Activated B cell treated with CpG ODN at 0.5 μM for 24 hours (primary cell): ENCODE results near the gene GSG1L. TPM values are rescaled to one million over a fixed set of nuclear protein-coding genes. Genes with fewer than 3 reads are reported as not detected.
"Not testable (repeated sequence)": the region's sequence is repeated elsewhere in the genome, so short reads cannot be mapped to it uniquely, and the experiment has no call there.

Source experiments
- ATAC-seq: fragments of 200-7000 bp; cut with Tn5 transposase; one replicate; pipeline ENCODE4 v1.10.0; 2021; ENCODE audit warnings: low read depth, mild to moderate bottlenecking, moderate library complexity
- CTCF ChIA-PET: fragments of 350-600 bp; sonication (Branson Sonifier 250); formaldehyde crosslinking; loops from one replicate; lab custom pipeline; 2021; ENCODE audit warnings: antibody characterized with exemption; lab: Charles Lee
- POLR2A ChIA-PET: fragments of 350-600 bp; sonication (Branson Sonifier 250); formaldehyde crosslinking; loops from one replicate; lab custom pipeline; 2021; ENCODE audit warnings: antibody characterized with exemption; lab: Charles Lee
- DNase-seq: peaks from one replicate; pipeline ENCODE4 v3.0.0; 2022
- H3K27ac Mint-ChIP-seq: one replicate; pipeline ENCODE4 v1.8.0; 2020; ENCODE audit warnings: mixed read lengths
- H3K27me3 Mint-ChIP-seq: one replicate; pipeline ENCODE4 v1.8.0; 2021; ENCODE audit warnings: mixed read lengths
- H3K36me3 Mint-ChIP-seq: one replicate; pipeline ENCODE4 v1.8.0; 2021; ENCODE audit warnings: low read depth, mixed read lengths
- H3K4me1 Mint-ChIP-seq: one replicate; pipeline ENCODE4 v1.8.0; 2021; ENCODE audit warnings: mixed read lengths
- H3K4me3 Mint-ChIP-seq: one replicate; pipeline ENCODE4 v1.8.0; 2020; ENCODE audit warnings: mild to moderate bottlenecking, mixed read lengths
- H3K9me3 Mint-ChIP-seq: one replicate; pipeline ENCODE4 v1.8.0; 2020; ENCODE audit warnings: mixed read lengths
- intact Hi-C: fragments of 100-400 bp; cut with micrococcal nuclease; formaldehyde crosslinking; loops from one replicate; pipeline ENCODE4 v1.15.1; 2024
- total RNA-seq: library from RNA; stranded (reverse); gene quantifications from 2 replicates; pipeline ENCODE4 v1.2.3, GENCODE V29; 2022
- TF ChIP-seq, protein P1 (sequence below): fragments of 200-600 bp; IDR thresholded peaks from one replicate; pipeline ENCODE4 v1.8.0; 2022; ENCODE audit warnings: antibody characterized with exemption, mild to moderate bottlenecking

The GSG1L gene
- total RNA-seq, 1 donor from 2014 or later = not detected

DNA sequence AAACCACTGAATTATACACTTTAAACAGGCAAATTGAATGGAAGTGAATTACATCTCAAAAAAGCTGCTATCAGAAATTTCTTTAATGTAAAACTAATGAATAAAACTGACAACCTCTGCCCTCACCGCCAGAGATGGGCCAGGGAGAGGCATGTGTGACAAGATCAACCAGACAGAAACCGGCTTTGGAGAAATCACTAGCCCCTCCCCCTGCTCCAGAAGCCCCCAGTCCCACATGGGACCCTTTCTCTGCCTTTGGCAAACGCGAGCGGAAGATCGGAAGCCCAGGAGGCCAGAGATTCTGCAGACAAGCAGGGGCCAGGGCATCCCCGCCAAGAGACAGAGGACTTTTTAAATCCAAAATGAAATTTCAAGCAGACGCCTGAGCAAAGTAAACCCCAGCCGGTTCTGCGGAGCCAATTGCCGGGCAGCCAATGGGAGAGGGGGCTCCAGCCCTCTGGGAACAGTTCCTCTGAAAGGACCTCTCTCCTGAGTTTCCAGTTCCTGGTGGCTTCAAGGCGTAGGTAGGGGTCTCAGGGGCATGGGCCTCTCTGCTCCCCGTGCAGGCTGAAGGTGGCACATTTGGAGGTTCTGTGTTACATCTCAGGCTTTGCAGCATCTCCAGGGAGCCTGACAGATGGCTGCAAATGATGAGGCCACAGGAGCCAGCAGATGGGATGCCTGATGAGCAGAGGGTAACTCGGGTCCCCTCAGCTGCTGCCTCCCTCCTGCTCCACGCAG is 118.1 kb downstream of the GSG1L start:
- H3K9me3 Mint-ChIP-seq = no peaks in the 10 kb centered on the region
- ChIA-PET POLR2A (no interaction called here), CTCF (no interaction called here)
- peaks cover 5% of the 10 kb centered on the region for H3K27me3 Mint-ChIP-seq
- TF ChIP-seq, protein P1, sequence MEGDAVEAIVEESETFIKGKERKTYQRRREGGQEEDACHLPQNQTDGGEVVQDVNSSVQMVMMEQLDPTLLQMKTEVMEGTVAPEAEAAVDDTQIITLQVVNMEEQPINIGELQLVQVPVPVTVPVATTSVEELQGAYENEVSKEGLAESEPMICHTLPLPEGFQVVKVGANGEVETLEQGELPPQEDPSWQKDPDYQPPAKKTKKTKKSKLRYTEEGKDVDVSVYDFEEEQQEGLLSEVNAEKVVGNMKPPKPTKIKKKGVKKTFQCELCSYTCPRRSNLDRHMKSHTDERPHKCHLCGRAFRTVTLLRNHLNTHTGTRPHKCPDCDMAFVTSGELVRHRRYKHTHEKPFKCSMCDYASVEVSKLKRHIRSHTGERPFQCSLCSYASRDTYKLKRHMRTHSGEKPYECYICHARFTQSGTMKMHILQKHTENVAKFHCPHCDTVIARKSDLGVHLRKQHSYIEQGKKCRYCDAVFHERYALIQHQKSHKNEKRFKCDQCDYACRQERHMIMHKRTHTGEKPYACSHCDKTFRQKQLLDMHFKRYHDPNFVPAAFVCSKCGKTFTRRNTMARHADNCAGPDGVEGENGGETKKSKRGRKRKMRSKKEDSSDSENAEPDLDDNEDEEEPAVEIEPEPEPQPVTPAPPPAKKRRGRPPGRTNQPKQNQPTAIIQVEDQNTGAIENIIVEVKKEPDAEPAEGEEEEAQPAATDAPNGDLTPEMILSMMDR = no peak
- no peak overlapping the region for H3K4me3 Mint-ChIP-seq
- H3K36me3 Mint-ChIP-seq = no peaks in the 10 kb centered on the region
- no peaks in the 10 kb centered on the region for H3K4me1 Mint-ChIP-seq
- intact Hi-C loops = no loop called here
- DNase-seq (no peak), ATAC-seq (no peak)
- H3K27ac Mint-ChIP-seq = no peak overlapping the region

DNA sequence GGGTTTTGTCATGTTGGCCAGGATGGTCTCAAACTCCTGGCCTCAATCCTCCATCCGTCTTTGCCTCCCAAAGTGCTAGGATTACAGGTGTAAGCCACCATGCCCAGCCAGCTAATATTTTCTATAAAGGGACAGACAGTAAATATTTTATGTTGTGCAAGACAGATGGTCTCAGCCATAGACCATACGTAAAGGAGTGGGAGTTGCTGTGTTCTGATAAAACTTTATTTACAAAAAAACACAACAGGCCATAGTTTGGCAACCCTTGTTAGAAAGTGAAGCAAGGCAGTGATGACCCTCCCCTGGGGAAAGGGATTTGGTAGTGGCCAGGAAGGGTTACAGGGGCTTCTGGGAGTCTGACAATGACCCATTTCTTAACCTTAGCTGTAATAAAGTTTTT is 119.7 kb downstream of the GSG1L start:
- ATAC-seq (no peak), DNase-seq (no peak)
- Mint-ChIP-seq H3K4me3 (no peak overlapping the region), H3K9me3 (no peaks in the 10 kb centered on the region), H3K4me1 (no peaks in the 10 kb centered on the region), H3K36me3 (no peaks in the 10 kb centered on the region), H3K27ac (no peak overlapping the region), H3K27me3 (peaks cover 5% of the 10 kb centered on the region)
- CTCF ChIA-PET = no interaction called here
- intact Hi-C loops = no loop called here
- TF ChIP-seq, protein P1 = no peak
- POLR2A ChIA-PET = no interaction called here

DNA sequence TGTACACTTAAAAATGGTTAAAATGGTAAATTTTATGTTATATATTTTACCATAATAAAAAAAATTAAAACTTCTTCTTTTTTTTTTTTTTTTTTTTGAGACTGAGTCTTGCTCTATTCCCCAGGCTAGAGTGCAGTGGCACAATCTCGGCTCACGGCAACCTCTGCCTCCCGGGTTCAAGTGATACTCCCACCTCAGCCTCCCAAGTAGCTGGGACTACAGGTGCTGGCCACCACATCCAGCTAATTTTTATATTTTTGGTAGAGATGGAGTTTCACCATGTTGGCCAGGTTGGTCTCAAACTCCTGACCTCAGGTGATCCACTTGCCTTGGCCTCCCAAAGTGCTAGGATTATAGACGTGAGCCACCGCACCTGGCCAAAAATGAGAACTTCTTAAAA is 121.4 kb downstream of the GSG1L start:
- H3K27ac Mint-ChIP-seq, H3K36me3 Mint-ChIP-seq, H3K4me1 Mint-ChIP-seq, H3K27me3 Mint-ChIP-seq, CTCF ChIA-PET, DNase-seq, H3K4me3 Mint-ChIP-seq, ATAC-seq, POLR2A ChIA-PET, H3K9me3 Mint-ChIP-seq, intact Hi-C loops: not testable (repeated sequence)

DNA sequence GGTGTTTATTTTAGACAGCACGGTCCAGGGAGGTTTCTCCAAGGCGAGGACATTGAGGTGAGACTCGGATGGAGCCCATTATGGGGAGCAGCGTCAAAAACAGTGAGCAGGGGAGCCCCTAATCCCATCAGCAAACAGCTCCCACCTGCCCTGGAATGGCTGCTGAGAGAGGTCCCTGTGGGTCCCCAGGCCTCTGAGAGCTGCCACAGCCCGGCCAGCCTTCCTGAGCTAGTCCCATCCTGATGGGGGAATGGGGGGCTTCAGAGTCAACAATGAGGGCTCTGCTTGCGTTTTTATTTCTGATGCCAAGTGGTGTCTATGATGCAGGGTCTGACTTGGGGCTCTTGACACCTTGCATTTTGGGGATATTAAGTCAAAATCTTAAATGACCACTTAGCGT is 128.4 kb downstream of the GSG1L start:
- ChIA-PET CTCF (no interaction called here), POLR2A (no interaction called here)
- no peak for DNase-seq
- H3K4me1 Mint-ChIP-seq = no peaks in the 10 kb centered on the region
- H3K4me3 Mint-ChIP-seq = no peak overlapping the region
- no peak overlapping the region for H3K27ac Mint-ChIP-seq
- ATAC-seq = no peak
- TF ChIP-seq, protein P1 = no peak
- intact Hi-C loops = no loop called here
- H3K36me3 Mint-ChIP-seq = no peaks in the 10 kb centered on the region
- H3K27me3 Mint-ChIP-seq = peaks cover 11% of the 10 kb centered on the region
- peaks cover 2% of the 10 kb centered on the region for H3K9me3 Mint-ChIP-seq

DNA sequence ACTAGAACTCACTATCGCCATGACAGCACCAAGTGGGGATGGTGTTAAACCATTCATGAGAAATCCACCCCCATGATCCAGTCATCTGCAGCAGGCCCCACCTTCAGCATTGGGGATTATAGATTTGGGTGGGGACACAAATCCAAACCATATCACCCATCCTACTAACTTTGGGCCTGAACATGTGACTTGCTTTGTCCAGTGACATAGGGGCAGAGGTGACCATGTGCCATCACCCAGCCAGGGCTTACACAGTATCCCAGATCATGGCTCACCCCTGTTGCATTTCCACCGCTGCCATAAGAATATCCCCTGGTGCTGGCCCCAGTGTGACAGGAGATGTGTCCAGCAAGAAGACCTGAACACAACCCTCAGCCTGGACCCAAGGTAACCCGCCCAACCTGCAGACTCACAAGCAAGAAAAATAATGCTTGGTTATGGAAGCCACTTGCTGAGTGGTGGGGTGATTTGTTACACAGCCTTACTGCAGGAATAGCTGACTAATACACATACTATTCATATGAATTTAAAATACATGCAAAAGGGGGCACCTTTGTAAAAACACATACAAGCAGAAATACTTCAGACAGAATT is 130.9 kb downstream of the GSG1L start:
- Mint-ChIP-seq H3K4me1 (no peaks in the 10 kb centered on the region), H3K27me3 (peaks cover 7% of the 10 kb centered on the region), H3K36me3 (no peaks in the 10 kb centered on the region), H3K4me3 (no peak overlapping the region), H3K9me3 (peaks cover 2% of the 10 kb centered on the region), H3K27ac (no peak overlapping the region)
- intact Hi-C loops = no loop called here
- TF ChIP-seq, protein P1 = no peak
- ChIA-PET CTCF (no interaction called here), POLR2A (no interaction called here)
- ATAC-seq (no peak), DNase-seq (no peak)
